Adrenal gland (tissue), 5 donors: ENCODE measurements around the gene C17orf50.

Experiments
- POLR2A ChIP-seq, 2 donors: fragments of 450-650 bp; IDR thresholded peaks; one replicate each; pipeline ENCODE4 v1.6.1; 2017; ENCODE audit warnings: antibody characterized with exemption in 2 of 2, mild to moderate bottlenecking in 2 of 2, moderate library complexity in 1 of 2
- TF ChIP-seq, protein P1 (sequence below), 6 experiments: fragments of 450-650 bp in 4 of 6; fragments of 200-600 bp in 2 of 6; sonication (generic) in 1 of 6; IDR thresholded peaks; 1 replicate in 5 of 6; 2 replicates in 1 of 6; pipeline versions ENCODE4 v1.5.1 to v1.8.0; 2016 to 2021; ENCODE audit warnings: antibody characterized with exemption in 6 of 6, mild to moderate bottlenecking in 2 of 6, moderate library complexity in 1 of 6
- donor health status: DM: no; HTN: no; CAD: no.

DNA sequence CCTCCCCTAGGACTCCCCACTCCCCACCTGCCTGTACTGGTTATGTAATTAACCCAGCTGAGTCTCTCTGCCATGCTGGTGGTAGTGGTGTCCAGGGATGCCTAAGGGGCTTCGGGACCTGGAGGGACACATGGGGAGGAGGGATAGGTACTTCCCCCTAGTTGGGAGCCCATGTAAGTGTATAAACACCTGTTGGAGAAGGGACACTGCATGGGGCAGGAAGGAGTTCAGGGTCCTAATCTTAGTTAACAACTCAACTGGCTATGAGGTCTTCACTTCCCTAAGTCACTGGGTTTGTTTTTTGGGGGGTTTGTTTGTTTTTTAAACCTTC, 27.9 kb upstream of the C17orf50 start:
- TF ChIP-seq, protein P1, sequence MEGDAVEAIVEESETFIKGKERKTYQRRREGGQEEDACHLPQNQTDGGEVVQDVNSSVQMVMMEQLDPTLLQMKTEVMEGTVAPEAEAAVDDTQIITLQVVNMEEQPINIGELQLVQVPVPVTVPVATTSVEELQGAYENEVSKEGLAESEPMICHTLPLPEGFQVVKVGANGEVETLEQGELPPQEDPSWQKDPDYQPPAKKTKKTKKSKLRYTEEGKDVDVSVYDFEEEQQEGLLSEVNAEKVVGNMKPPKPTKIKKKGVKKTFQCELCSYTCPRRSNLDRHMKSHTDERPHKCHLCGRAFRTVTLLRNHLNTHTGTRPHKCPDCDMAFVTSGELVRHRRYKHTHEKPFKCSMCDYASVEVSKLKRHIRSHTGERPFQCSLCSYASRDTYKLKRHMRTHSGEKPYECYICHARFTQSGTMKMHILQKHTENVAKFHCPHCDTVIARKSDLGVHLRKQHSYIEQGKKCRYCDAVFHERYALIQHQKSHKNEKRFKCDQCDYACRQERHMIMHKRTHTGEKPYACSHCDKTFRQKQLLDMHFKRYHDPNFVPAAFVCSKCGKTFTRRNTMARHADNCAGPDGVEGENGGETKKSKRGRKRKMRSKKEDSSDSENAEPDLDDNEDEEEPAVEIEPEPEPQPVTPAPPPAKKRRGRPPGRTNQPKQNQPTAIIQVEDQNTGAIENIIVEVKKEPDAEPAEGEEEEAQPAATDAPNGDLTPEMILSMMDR (IDR thresholded peaks at IDR 0.05): no peak
- TF ChIP-seq POLR2A (IDR thresholded peaks at IDR 0.05): no peak
